ENCODE results near the gene WDR13. TPM values are rescaled to one million over a fixed set of nuclear protein-coding genes. Genes with fewer than 3 reads are reported as not detected.
"Not testable (repeated sequence)": the region's sequence is repeated elsewhere in the genome, so short reads cannot be mapped to it uniquely, and the experiment has no call there.

Gene WDR13
- total RNA-seq = 10 to 100 TPM; 48.5 to 53.5 TPM

DNA sequence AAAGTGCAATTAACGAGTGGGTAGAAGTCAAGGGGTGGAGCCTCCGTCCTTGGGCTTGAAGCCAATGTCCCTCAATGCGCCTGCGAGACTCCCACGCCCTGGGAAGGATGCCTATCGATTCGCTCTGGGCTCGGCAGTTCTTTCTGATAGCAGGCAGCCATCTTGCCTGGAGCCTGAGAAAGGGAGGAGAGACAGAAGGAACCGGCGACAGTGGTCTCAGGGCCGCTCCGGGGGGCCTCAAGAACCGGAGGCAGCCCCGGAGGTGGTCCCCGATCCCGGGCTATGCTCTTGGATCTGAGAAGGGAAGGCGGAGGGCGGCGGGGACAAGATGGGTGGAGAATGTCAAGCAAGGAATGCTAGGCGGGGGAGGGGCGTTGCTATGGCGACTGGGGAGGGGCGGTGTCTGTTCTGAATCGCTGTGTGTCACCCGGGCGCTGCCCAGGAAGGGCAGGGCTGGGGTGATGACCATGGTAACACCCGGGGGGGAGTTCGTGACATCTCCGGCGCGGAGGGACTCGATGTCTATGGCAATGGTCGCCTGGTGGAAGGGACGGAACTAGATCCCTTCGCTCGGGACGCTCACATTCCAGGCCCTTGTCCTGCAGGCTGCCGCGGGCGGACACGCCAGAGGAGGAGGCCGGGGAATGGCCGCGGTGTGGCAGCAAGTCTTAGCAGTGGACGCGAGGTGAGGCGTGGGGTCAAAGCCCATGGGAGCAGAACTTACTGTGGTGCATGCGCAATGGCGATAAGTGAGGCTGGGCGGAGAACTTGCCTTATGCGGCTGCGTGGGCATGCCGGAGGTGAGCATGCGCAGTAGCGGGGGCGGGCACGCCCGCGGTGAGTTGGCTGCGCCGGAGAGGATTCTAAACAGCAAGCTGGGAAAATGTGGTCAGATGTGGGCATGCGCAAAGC, at the start of gene WDR13:
TSS of gene WDR13 (plus strand) at position 140 of the 912 bp plus-strand sequence. CDS start at position 645, 505 bp downstream.
- DNase-seq = peak; percentile 91
- Mint-ChIP-seq H3K36me3 (ENCODE audit: low read depth) (peaks cover 12% of the 10 kb centered on the region), H3K4me3 (peak within 1 kb of the TSS; percentile 95), H3K9me3 (no peaks in the 10 kb centered on the region), H3K27ac (peak within 1 kb of the TSS; percentile 99), H3K4me1 (peaks cover 9% of the 10 kb centered on the region), H3K27me3 (no peaks in the 10 kb centered on the region)
- ChIA-PET CTCF (no interaction called here), POLR2A (interaction anchor here (1.2 kb wide), 1 partner anchor 100 kb away, joined by 3 read pairs; no protein-coding TSS in a partner anchor)

DNA sequence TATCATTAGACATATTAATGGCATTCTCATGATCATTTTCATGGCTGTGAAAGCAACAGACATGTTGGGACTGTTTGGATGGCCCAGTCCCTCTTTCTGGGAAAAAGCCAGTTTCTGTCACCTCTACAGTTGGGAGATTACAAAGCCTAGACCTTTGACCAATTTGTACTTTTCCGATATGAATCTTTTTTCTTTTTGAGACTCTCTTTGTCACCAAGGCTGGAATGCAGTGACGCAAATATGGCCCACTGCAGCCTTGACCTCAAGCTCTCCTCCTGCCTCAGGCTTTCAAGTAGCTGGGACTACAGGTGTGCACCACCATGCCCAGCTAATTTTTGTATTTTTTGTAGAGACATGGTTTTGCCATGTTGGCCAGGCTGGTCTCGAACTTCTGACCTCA, 48.4 kb upstream of the WDR13 start:
- no peak for DNase-seq
- ChIA-PET POLR2A (no interaction called here), CTCF (no interaction called here)
- peaks cover 30% of the 10 kb centered on the region for H3K36me3 Mint-ChIP-seq (ENCODE audit: low read depth)
- H3K27me3 Mint-ChIP-seq = no peaks in the 10 kb centered on the region
- H3K4me1 Mint-ChIP-seq = peaks cover 1% of the 10 kb centered on the region
- no peaks in the 10 kb centered on the region for H3K9me3 Mint-ChIP-seq
- no peak overlapping the region for H3K27ac Mint-ChIP-seq
- no peak overlapping the region for H3K4me3 Mint-ChIP-seq

DNA sequence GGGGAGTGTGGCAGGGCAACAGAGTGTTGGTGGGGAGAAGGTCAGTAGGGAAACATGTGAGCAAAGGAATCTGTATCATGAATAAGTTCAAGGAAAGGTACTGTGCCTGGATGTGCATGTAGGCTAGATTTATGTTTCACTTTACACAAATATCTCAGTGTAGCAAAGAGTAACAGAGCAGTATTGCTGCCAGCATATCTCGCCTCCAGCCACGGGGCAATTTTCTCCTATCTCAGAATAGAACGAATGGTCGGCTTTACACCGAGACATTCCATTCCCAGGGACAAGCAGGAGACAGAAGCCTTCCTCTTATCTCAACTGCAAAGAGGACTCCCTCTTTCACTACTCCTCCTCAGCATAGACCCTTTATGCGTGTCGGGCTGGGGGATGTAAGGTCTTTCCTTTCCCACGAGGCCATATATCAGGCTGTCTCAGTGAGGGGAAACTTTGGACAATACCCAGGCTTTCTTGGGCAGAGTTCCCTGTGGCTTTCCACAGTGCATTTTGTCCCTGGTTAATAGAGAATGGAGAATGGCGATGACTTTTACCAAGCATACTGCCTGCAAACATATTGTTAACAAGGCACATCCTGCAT, 41.5 kb upstream of the WDR13 start:
- POLR2A ChIA-PET, H3K27me3 Mint-ChIP-seq, H3K4me1 Mint-ChIP-seq, H3K9me3 Mint-ChIP-seq, CTCF ChIA-PET, H3K4me3 Mint-ChIP-seq, H3K27ac Mint-ChIP-seq, DNase-seq: not testable (repeated sequence)
- peaks cover 38% of the 10 kb centered on the region for H3K36me3 Mint-ChIP-seq (ENCODE audit: low read depth)

DNA sequence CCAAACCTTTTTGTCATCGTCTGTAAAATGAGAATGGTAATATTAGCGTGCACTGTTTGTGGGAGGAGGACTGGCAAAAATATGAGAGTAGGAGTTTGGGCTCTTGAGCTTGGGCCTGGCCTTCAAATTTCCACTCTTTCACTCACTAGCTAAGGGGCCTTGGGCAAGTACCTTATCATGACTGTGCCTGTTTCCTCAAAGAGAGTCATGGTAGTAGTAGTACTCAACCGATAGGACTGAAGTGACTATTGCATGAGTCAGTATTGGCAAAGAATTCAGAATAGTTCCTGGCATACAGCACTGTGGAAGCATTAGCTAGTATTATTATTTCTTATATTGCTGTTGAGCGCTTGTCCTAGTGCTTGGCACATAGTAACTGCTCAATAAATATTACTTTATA, 39.0 kb upstream of the WDR13 start:
- H3K4me3 Mint-ChIP-seq = no peak overlapping the region
- peaks cover 46% of the 10 kb centered on the region for H3K36me3 Mint-ChIP-seq (ENCODE audit: low read depth)
- ChIA-PET POLR2A (interaction anchor here (1.0 to 1.3 kb wide), 2 partner anchors 16 to 19 kb away, joined by 4 read pairs; partner anchors contain the start of genes RBM3 and TBC1D25), CTCF (no interaction called here)
- no peak for DNase-seq
- H3K27ac Mint-ChIP-seq = no peak overlapping the region
- H3K27me3 Mint-ChIP-seq = no peaks in the 10 kb centered on the region
- no peaks in the 10 kb centered on the region for H3K9me3 Mint-ChIP-seq
- no peaks in the 10 kb centered on the region for H3K4me1 Mint-ChIP-seq

DNA sequence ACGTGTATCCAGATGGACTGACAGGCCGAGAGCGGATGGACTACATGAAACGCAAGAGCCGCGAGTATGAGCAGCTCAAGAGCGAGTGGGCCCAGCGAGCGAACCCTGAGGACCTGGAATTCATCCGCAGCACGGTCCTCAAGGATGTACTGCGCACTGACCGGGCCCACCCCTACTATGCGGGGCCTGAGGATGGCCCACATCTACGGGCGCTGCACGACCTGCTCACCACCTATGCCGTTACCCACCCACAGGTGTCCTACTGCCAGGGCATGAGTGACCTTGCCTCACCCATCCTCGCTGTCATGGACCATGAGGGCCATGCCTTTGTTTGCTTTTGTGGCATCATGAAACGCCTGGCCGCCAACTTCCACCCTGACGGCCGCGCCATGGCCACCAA, 37.7 kb upstream of the WDR13 start:
- Mint-ChIP-seq H3K27ac (no peak overlapping the region), H3K4me3 (no peak overlapping the region), H3K36me3 (ENCODE audit: low read depth) (peaks cover 45% of the 10 kb centered on the region), H3K27me3 (no peaks in the 10 kb centered on the region), H3K4me1 (no peaks in the 10 kb centered on the region), H3K9me3 (no peaks in the 10 kb centered on the region)
- ChIA-PET POLR2A (no interaction called here), CTCF (no interaction called here)
- no peak for DNase-seq

DNA sequence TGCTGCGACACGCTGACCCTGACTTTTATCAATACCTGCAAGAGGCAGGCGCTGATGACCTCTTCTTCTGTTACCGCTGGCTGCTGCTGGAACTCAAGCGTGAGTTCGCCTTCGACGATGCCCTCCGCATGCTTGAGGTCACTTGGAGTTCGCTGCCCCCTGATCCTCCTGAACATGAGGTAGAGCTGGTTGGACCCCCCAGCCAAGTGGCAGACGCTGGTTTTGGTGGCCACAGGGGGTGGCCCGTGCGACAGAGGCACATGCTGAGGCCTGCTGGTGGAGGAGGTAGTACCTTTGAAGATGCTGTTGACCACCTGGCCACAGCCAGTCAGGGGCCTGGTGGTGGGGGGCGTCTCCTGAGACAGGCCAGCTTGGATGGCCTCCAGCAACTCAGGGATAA, 37.2 kb upstream of the WDR13 start:
- POLR2A ChIA-PET = no interaction called here
- no peak overlapping the region for H3K27ac Mint-ChIP-seq
- H3K9me3 Mint-ChIP-seq = no peaks in the 10 kb centered on the region
- no peak overlapping the region for H3K4me3 Mint-ChIP-seq
- H3K27me3 Mint-ChIP-seq = no peaks in the 10 kb centered on the region
- no peak for DNase-seq
- CTCF ChIA-PET = interaction anchor here (1.1 kb wide), 1 partner anchor 20 kb away, joined by 4 read pairs; no protein-coding TSS in a partner anchor
- H3K36me3 Mint-ChIP-seq (ENCODE audit: low read depth) = peaks cover 41% of the 10 kb centered on the region
- no peaks in the 10 kb centered on the region for H3K4me1 Mint-ChIP-seq

DNA sequence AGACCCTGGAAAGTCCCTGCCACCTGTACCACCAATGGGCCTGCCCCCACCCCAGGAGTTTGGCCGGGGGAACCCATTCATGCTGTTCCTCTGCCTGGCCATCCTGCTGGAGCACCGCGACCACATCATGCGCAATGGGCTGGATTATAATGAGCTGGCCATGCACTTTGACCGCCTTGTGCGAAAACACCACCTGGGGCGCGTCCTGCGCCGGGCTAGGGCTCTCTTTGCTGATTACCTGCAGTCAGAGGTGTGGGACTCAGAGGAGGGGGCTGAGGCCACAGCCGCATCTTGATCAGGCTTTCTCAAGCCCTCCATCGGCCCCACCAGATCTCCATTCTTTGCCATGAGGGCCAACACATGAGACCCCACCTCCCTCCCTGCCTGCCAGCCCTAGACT, 36.6 kb upstream of the WDR13 start:
- peaks cover 34% of the 10 kb centered on the region for H3K36me3 Mint-ChIP-seq (ENCODE audit: low read depth)
- H3K27me3 Mint-ChIP-seq = no peaks in the 10 kb centered on the region
- DNase-seq = no peak
- H3K4me1 Mint-ChIP-seq = no peaks in the 10 kb centered on the region
- no peaks in the 10 kb centered on the region for H3K9me3 Mint-ChIP-seq
- no peak overlapping the region for H3K4me3 Mint-ChIP-seq
- no peak overlapping the region for H3K27ac Mint-ChIP-seq
- POLR2A ChIA-PET = interaction anchor here (2.5 kb wide), 1 partner anchor 14 kb away, joined by 11 read pairs; the partner anchor contains the start of gene RBM3
- CTCF ChIA-PET = interaction anchor here (1.1 kb wide), 1 partner anchor 21 kb away, joined by 4 read pairs; no protein-coding TSS in a partner anchor

DNA sequence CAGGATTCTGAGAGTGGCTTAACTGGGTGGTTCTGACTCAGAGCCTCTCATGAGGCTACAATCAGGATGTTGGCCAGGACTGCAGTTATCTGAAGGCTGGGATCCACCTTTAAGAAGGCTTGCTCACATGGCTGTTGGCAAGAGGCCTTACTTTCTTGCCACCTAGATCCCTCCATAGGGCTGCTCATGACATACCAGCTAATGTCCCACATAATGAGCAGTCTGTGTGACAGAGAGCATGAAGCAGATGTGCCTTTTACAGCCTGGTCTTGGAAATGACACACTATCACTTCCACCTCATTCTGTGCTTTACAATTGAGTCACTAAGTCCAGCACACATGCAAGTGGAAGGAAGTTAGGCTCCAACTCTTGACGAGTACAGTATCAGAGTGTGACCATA, 27.3 kb upstream of the WDR13 start:
- Mint-ChIP-seq H3K9me3 (no peaks in the 10 kb centered on the region), H3K27ac (peak overlapping the region; percentile 76), H3K27me3 (no peaks in the 10 kb centered on the region), H3K4me3 (no peak overlapping the region), H3K4me1 (peaks cover 18% of the 10 kb centered on the region), H3K36me3 (ENCODE audit: low read depth) (peaks cover 8% of the 10 kb centered on the region)
- peak; percentile 38 for DNase-seq
- POLR2A ChIA-PET = interaction anchor here (0.6 kb wide), 1 partner anchor 350 kb away, joined by 4 read pairs; no protein-coding TSS in a partner anchor
- CTCF ChIA-PET = no interaction called here

DNA sequence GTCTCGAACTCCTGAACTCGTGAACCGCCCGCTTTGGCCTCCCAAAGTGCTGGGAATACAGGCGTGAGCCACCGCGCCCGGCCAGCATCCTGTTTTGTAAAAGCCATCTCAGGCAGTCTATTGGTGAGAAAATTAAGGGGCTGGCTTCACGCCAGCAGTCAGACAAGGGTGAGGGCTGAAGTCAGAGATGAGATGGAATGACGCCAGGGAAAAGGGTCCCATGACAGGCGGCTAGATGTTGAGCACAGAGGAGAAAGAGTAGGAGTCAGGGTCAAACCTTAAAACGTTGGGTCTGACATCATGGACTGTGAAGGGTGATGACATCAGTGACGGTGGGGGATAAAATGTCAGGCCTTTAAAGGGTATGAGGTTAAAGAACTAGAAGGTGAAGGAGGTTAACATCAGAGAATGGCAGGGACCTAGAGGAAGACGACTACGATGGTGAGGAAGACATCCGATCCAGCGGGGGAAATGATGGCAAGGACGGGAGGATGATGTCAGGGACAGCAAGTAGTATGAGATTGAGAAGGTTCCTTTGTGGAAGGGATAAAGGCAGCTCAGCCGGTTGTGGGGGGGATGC, 23.5 kb upstream of the WDR13 start:
- no peak for DNase-seq
- Mint-ChIP-seq H3K36me3 (ENCODE audit: low read depth) (peaks cover 44% of the 10 kb centered on the region), H3K4me3 (peak overlapping the region; percentile 98), H3K27me3 (no peaks in the 10 kb centered on the region), H3K27ac (peak overlapping the region; percentile 99), H3K4me1 (peaks cover 39% of the 10 kb centered on the region), H3K9me3 (no peaks in the 10 kb centered on the region)
- ChIA-PET POLR2A (interaction anchor here (0.7 to 3.1 kb wide), 27 partner anchors 10 to 1429 kb away, joined by 3 to 50 read pairs (median 5); partner anchors contain the start of genes EBP, FTSJ1, GRIPAP1 and HDAC6), CTCF (interaction anchor here (0.5 to 2.5 kb wide), 5 partner anchors 35 to 372 kb away, joined by 3 to 17 read pairs (median 3); partner anchors contain the start of genes EBP and TBC1D25)

DNA sequence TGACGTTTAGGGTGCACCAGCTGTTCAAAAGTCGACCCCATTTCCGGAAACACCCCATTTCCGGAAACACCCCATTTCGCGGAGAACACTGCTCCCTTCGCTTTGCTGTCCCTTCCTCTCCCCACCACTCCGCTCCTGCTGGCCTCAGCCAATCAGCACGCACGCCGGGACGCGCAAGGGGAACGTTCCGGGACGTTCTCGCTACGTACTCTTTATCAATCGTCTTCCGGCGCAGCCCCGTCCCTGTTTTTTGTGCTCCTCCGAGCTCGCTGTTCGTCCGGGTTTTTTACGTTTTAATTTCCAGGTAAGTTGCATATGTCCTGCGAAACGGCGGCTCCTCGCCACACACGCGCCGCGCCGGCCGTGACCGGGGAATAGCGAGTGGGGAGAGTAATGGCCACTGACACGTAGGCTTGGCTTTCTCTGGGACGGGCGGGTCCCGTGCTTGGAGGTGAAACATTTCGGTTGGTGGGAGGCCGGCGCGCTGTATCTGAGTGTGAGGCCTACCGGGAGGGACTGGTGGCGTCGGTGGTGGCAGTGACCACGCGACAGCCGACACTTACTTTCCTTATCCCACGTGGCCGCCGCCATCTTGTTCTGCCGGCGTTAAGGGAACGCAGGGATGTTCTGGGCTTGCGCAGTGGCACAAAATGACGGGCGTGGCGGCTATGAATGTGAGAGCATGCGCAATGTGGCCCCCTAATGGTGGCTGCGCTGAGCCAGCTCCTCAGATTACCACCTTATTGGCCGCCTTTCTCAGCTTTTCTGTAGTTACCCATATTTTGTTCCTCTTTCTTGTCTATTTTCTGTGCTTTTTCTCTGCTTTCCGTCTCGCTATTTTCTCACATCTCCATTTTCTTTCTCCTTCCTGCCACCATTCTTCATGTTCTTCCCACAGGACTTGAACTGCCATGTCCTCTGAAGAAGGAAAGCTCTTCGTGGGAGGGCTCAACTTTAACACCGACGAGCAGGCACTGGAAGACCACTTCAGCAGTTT, 22.7 kb upstream of the WDR13 start, which contains the start of gene RBM3:
TSS of gene RBM3 (plus strand) at position 215 of the 997 bp plus-strand sequence. CDS start at position 912, 697 bp downstream.
- peaks cover 42% of the 10 kb centered on the region for H3K4me1 Mint-ChIP-seq
- DNase-seq = peak; percentile 94
- H3K36me3 Mint-ChIP-seq (ENCODE audit: low read depth) = peaks cover 47% of the 10 kb centered on the region
- no peaks in the 10 kb centered on the region for H3K9me3 Mint-ChIP-seq
- peak within 1 kb of the TSS; percentile 98 for H3K4me3 Mint-ChIP-seq
- H3K27me3 Mint-ChIP-seq = no peaks in the 10 kb centered on the region
- H3K27ac Mint-ChIP-seq = peak within 1 kb of the TSS; percentile 99
- CTCF ChIA-PET = interaction anchor here (0.5 to 2.5 kb wide), 6 partner anchors 16 to 372 kb away, joined by 3 to 17 read pairs (median 3); partner anchors contain the start of genes EBP and TBC1D25
- POLR2A ChIA-PET = interaction anchor here (0.7 to 3.1 kb wide), 32 partner anchors 9 to 1430 kb away, joined by 3 to 50 read pairs (median 5); partner anchors contain the start of genes EBP, FTSJ1, GRIPAP1 and HDAC6

DNA sequence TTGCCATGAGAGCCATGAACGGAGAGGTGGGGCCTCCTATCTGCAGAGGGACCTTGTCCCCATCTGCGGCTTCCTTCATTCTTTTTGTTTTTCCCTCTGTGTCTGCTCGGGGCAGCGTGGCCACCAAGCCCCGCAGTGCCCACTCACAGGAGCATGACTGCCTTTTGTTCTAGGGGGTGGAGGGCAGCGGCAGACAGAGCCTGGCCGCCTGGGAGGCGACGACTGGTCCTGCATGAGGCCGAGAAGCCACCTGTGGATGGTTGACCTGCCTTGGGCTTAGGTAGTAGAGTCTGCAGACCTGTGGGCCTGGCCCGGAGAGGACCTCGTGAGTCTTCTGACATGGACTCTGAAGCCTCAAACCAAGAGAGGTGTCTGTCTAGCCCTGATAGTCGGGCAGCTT, 21.6 kb upstream of the WDR13 start:
- ChIA-PET POLR2A (interaction anchor here (0.8 to 3.1 kb wide), 7 partner anchors 14 to 101 kb away, joined by 4 to 50 read pairs (median 8); partner anchors contain the start of genes EBP and TBC1D25), CTCF (interaction anchor here (2.5 kb wide), 1 partner anchor 37 kb away, joined by 17 read pairs; the partner anchor contains the start of gene TBC1D25)
- H3K27me3 Mint-ChIP-seq = no peaks in the 10 kb centered on the region
- H3K4me1 Mint-ChIP-seq = peaks cover 41% of the 10 kb centered on the region
- peak overlapping the region; percentile 99 for H3K27ac Mint-ChIP-seq
- H3K4me3 Mint-ChIP-seq = peak overlapping the region; percentile 98
- no peak for DNase-seq
- peaks cover 54% of the 10 kb centered on the region for H3K36me3 Mint-ChIP-seq (ENCODE audit: low read depth)
- H3K9me3 Mint-ChIP-seq = no peaks in the 10 kb centered on the region
